ENCODE data around the gene PDIA5.

Gene PDIA5

GRCh38 chr3:123119802-123120201 is 53.0 kb downstream of the PDIA5 start:
- Mint-ChIP-seq H3K9me3 (no peaks in the 10 kb centered on the region), H3K4me1 (peaks cover 8% of the 10 kb centered on the region), H3K36me3 (ENCODE audit: low read depth) (peaks cover 32% of the 10 kb centered on the region), H3K4me3 (no peak overlapping the region), H3K27me3 (ENCODE audit: low read depth) (no peaks in the 10 kb centered on the region), H3K27ac (no peak overlapping the region)
- no peak for TF ChIP-seq CTCF (IDR thresholded peaks at IDR 0.05; ENCODE audit: unreplicated experiment in 3 of 3)

GRCh38 chr3:123120573-123120972 is 53.7 kb downstream of the PDIA5 start:
- H3K36me3 Mint-ChIP-seq (ENCODE audit: low read depth), result peaks cover 39% of the 10 kb centered on the region
- no peak overlapping the region for H3K4me3 Mint-ChIP-seq
- TF ChIP-seq CTCF (IDR thresholded peaks at IDR 0.05; ENCODE audit: unreplicated experiment in 3 of 3), result no peak
- H3K4me1 Mint-ChIP-seq, result peaks cover 5% of the 10 kb centered on the region
- H3K9me3 Mint-ChIP-seq, result no peaks in the 10 kb centered on the region
- H3K27me3 Mint-ChIP-seq (ENCODE audit: low read depth), result no peaks in the 10 kb centered on the region
- no peak overlapping the region for H3K27ac Mint-ChIP-seq

GRCh38 chr3:123122057-123122456 is 55.2 kb downstream of the PDIA5 start:
- H3K27ac Mint-ChIP-seq, result no peak overlapping the region
- TF ChIP-seq CTCF (IDR thresholded peaks at IDR 0.05; ENCODE audit: unreplicated experiment in 3 of 3), result no peak
- peaks cover 40% of the 10 kb centered on the region for H3K36me3 Mint-ChIP-seq (ENCODE audit: low read depth)
- no peak overlapping the region for H3K4me3 Mint-ChIP-seq
- H3K9me3 Mint-ChIP-seq, result no peaks in the 10 kb centered on the region
- peaks cover 10% of the 10 kb centered on the region for H3K4me1 Mint-ChIP-seq
- no peaks in the 10 kb centered on the region for H3K27me3 Mint-ChIP-seq (ENCODE audit: low read depth)

- H3K4me1 Mint-ChIP-seq, result peaks cover 10% of the 10 kb centered on the region
- TF ChIP-seq CTCF (IDR thresholded peaks at IDR 0.05; ENCODE audit: unreplicated experiment in 3 of 3), result no peak
- H3K27ac Mint-ChIP-seq, result no peak overlapping the region
- no peaks in the 10 kb centered on the region for H3K27me3 Mint-ChIP-seq (ENCODE audit: low read depth)
- no peak overlapping the region for H3K4me3 Mint-ChIP-seq
- H3K9me3 Mint-ChIP-seq, result no peaks in the 10 kb centered on the region
- H3K36me3 Mint-ChIP-seq (ENCODE audit: low read depth), result peaks cover 33% of the 10 kb centered on the region
These were observed 55.9 kb downstream of the PDIA5 start for GRCh38 chr3:123122525-123123315.

GRCh38 chr3:123123716-123124616 is 57.1 kb downstream of the PDIA5 start:
- TF ChIP-seq CTCF (IDR thresholded peaks at IDR 0.05; ENCODE audit: unreplicated experiment in 3 of 3), result no peak
- H3K27me3 Mint-ChIP-seq (ENCODE audit: low read depth), result no peaks in the 10 kb centered on the region
- no peaks in the 10 kb centered on the region for H3K9me3 Mint-ChIP-seq
- H3K36me3 Mint-ChIP-seq (ENCODE audit: low read depth), result peaks cover 36% of the 10 kb centered on the region
- H3K4me3 Mint-ChIP-seq, result no peak overlapping the region
- no peak overlapping the region for H3K27ac Mint-ChIP-seq
- H3K4me1 Mint-ChIP-seq, result peaks cover 10% of the 10 kb centered on the region

Measured in nephron (organoid).